Stomach (tissue), 4 donors: ENCODE data around the gene GADD45G.

Source experiments
- POLR2A ChIP-seq, 4 donors: fragments of 450-650 bp; IDR thresholded peaks; one replicate each; pipeline ENCODE4 v1.6.1; 2016; ENCODE audit warnings: antibody characterized with exemption in 4 of 4, control low read depth in 2 of 4, mild to moderate bottlenecking in 1 of 4, moderate library complexity in 1 of 4
- POLR2AphosphoS5 ChIP-seq, 3 donors: sonication (generic); formaldehyde crosslinking; IDR thresholded peaks; one replicate each; pipeline ENCODE4 v1.6.1; 2016; ENCODE audit warnings: antibody characterized with exemption in 3 of 3
- TF ChIP-seq, protein P1 (sequence below), 7 experiments: fragments of 450-650 bp in 4 of 7; fragments of 200-600 bp in 3 of 7; sonication (generic) in 3 of 7; IDR thresholded peaks; one replicate each; pipeline ENCODE4 v1.5.1; 2016 to 2019; ENCODE audit warnings: antibody characterized with exemption in 7 of 7, control low read depth in 2 of 7, mild to moderate bottlenecking in 1 of 7

- no peak for TF ChIP-seq POLR2A (IDR thresholded peaks at IDR 0.05)
- TF ChIP-seq POLR2AphosphoS5 (IDR thresholded peaks at IDR 0.05) = no peak
- TF ChIP-seq, protein P1, sequence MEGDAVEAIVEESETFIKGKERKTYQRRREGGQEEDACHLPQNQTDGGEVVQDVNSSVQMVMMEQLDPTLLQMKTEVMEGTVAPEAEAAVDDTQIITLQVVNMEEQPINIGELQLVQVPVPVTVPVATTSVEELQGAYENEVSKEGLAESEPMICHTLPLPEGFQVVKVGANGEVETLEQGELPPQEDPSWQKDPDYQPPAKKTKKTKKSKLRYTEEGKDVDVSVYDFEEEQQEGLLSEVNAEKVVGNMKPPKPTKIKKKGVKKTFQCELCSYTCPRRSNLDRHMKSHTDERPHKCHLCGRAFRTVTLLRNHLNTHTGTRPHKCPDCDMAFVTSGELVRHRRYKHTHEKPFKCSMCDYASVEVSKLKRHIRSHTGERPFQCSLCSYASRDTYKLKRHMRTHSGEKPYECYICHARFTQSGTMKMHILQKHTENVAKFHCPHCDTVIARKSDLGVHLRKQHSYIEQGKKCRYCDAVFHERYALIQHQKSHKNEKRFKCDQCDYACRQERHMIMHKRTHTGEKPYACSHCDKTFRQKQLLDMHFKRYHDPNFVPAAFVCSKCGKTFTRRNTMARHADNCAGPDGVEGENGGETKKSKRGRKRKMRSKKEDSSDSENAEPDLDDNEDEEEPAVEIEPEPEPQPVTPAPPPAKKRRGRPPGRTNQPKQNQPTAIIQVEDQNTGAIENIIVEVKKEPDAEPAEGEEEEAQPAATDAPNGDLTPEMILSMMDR (IDR thresholded peaks at IDR 0.05) = no peak
These were observed 31.0 kb downstream of the GADD45G start for GRCh38 chr9:89635816-89636215.
